ENCODE measurements around the gene BRD1.
"Not testable (repeated sequence)": the region's sequence is repeated elsewhere in the genome, so short reads cannot be mapped to it uniquely, and the experiment has no call there.

BRD1 gene

DNA sequence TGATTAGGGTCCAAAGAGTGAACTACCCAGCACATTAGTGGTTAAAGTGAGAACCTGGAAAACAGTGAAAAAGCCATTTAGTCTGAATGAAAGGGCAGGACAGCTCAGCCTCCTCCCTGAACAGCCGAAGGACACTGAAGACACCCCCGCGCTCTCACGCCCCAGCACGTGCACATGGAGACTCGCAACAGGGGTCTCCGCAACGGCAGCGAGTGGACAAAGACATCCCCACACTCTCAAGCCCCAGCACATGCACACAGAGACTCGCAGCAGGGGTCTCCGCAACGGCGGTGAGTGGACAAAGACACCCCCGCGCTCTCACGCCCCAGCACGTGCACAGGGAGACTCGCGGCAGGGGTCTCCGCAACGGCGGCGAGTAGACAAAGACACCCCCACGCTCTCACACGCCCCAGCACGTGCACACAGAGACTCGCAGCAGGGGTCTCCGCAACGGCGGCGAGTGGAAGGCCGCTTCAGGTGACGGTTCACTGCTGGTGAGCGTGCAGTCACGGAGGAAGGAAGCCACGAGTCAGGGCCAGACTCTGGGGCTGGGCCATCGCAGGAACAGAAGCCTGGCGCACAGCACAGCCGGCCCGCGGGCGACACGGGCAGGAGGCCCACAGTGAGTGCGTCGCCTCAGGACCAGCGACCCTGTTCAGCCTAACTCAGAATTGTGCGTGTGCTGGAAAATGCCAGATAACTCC is 43.6 kb downstream of the BRD1 start:
- H3K36me3 ChIP-seq (ENCODE audit: control insufficient read depth, low read length): peaks cover 58% of the 10 kb centered on the region
- no peaks in the 10 kb centered on the region for H3K9me3 ChIP-seq (ENCODE audit: control insufficient read depth, insufficient read depth, low read length)
- no peaks in the 10 kb centered on the region for H3K4me1 ChIP-seq (ENCODE audit: control insufficient read depth, low read length)
- no peak overlapping the region for H3K27ac ChIP-seq (ENCODE audit: low read depth, low read length)
- H3K9me2 ChIP-seq (replicated peaks; ENCODE audit: control insufficient read depth, low read length): no peaks in the 10 kb centered on the region
- H3K4me2 ChIP-seq (ENCODE audit: low read length): no peak overlapping the region
- peaks cover 9% of the 10 kb centered on the region; the same call in 1 of the 2 replicates for H4K20me1 ChIP-seq (ENCODE audit: control insufficient read depth, insufficient read depth, low read depth, low read length)
- TF ChIP-seq CTCF (IDR thresholded peaks at IDR 0.05; ENCODE audit: low read depth, low read length, poor library complexity, severe bottlenecking): no peak
- TF ChIP-seq EZH2phosphoT487 (IDR thresholded peaks at IDR 0.05; ENCODE audit: borderline replicate concordance, low read length): no peak
- no peaks in the 10 kb centered on the region for H3F3A ChIP-seq (ENCODE audit: control insufficient read depth, insufficient read depth)
- H3K27me3 ChIP-seq (ENCODE audit: control insufficient read depth, low read length): no peaks in the 10 kb centered on the region
- no peak overlapping the region for H3K4me3 ChIP-seq (ENCODE audit: low read length)
- H3K79me2 ChIP-seq (ENCODE audit: control insufficient read depth, low read length): peaks cover 85% of the 10 kb centered on the region

DNA sequence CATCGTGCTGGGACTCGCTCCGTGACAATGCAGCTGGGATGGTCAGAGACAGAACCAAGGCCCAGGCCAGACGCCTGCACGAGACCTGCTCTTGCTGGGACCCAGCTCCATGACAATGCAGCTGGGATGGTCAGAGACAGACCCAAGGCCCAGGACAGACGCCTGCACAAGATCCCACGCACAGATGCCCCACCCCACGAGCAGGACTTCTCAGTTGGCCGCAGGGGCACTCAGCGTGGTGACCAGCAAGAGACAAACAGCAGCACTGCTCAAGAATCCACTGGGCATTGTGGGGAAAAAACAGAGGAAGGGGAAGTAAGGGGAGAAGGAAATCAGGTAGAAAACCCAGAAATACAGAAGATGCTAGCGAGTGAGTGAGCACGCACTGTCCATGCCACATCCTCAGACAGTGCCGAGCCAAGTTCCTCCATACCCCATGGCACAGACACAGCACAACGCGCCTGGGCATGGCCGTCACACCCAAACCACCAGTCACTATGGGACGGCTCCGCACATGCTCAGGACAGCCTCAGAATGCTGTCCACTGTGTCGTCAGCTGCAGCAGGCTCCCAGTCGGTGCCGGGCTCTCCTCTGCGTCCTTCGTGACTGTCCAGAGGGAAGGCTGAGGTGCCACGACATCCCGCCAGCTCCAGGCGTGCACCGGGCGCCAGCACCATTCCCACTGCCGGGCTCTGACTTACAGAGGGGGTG is 44.5 kb downstream of the BRD1 start:
- Histone ChIP-seq H3K9me2 (replicated peaks; ENCODE audit: control insufficient read depth, low read length) (no peaks in the 10 kb centered on the region), H3K36me3 (ENCODE audit: control insufficient read depth, low read length) (peaks cover 52% of the 10 kb centered on the region), H3K9me3 (ENCODE audit: control insufficient read depth, insufficient read depth, low read length) (no peaks in the 10 kb centered on the region), H4K20me1 (ENCODE audit: control insufficient read depth, insufficient read depth, low read depth, low read length) (peaks cover 6% of the 10 kb centered on the region; the same call in 1 of the 2 replicates), H3K27ac (ENCODE audit: low read depth, low read length) (no peak overlapping the region), H3K4me3 (ENCODE audit: low read length) (no peak overlapping the region), H3K27me3 (ENCODE audit: control insufficient read depth, low read length) (no peaks in the 10 kb centered on the region), H3K79me2 (ENCODE audit: control insufficient read depth, low read length) (peaks cover 80% of the 10 kb centered on the region), H3K4me2 (ENCODE audit: low read length) (no peak overlapping the region), H3K4me1 (ENCODE audit: control insufficient read depth, low read length) (no peaks in the 10 kb centered on the region), H3F3A (ENCODE audit: control insufficient read depth, insufficient read depth) (no peaks in the 10 kb centered on the region)
- TF ChIP-seq CTCF (IDR thresholded peaks at IDR 0.05; ENCODE audit: low read depth, low read length, poor library complexity, severe bottlenecking): no peak
- TF ChIP-seq EZH2phosphoT487 (IDR thresholded peaks at IDR 0.05; ENCODE audit: borderline replicate concordance, low read length): no peak

GRCh38 chr22:49781886-49782285 is 45.8 kb downstream of the BRD1 start:
- H3K27me3 ChIP-seq (ENCODE audit: control insufficient read depth, low read length); H3K4me2 ChIP-seq (ENCODE audit: low read length); H3K27ac ChIP-seq (ENCODE audit: low read depth, low read length); H4K20me1 ChIP-seq (ENCODE audit: control insufficient read depth, insufficient read depth, low read depth, low read length); H3K9me3 ChIP-seq (ENCODE audit: control insufficient read depth, insufficient read depth, low read length); H3K9me2 ChIP-seq (replicated peaks; ENCODE audit: control insufficient read depth, low read length); H3K4me3 ChIP-seq (ENCODE audit: low read length); H3K4me1 ChIP-seq (ENCODE audit: control insufficient read depth, low read length); H3F3A ChIP-seq (ENCODE audit: control insufficient read depth, insufficient read depth): not testable (repeated sequence)
- peaks cover 76% of the 10 kb centered on the region for H3K79me2 ChIP-seq (ENCODE audit: control insufficient read depth, low read length)
- peaks cover 52% of the 10 kb centered on the region for H3K36me3 ChIP-seq (ENCODE audit: control insufficient read depth, low read length)

- Histone ChIP-seq H3K9me3 (ENCODE audit: control insufficient read depth, insufficient read depth, low read length) (no peaks in the 10 kb centered on the region), H3K4me3 (ENCODE audit: low read length) (no peak overlapping the region), H4K20me1 (ENCODE audit: control insufficient read depth, insufficient read depth, low read depth, low read length) (peaks cover 6% of the 10 kb centered on the region; the same call in 1 of the 2 replicates), H3K27ac (ENCODE audit: low read depth, low read length) (no peak overlapping the region), H3F3A (ENCODE audit: control insufficient read depth, insufficient read depth) (no peaks in the 10 kb centered on the region), H3K4me1 (ENCODE audit: control insufficient read depth, low read length) (no peaks in the 10 kb centered on the region), H3K4me2 (ENCODE audit: low read length) (no peak overlapping the region), H3K36me3 (ENCODE audit: control insufficient read depth, low read length) (peaks cover 52% of the 10 kb centered on the region), H3K79me2 (ENCODE audit: control insufficient read depth, low read length) (peaks cover 71% of the 10 kb centered on the region), H3K27me3 (ENCODE audit: control insufficient read depth, low read length) (no peaks in the 10 kb centered on the region), H3K9me2 (replicated peaks; ENCODE audit: control insufficient read depth, low read length) (no peaks in the 10 kb centered on the region)
- TF ChIP-seq EZH2phosphoT487 (IDR thresholded peaks at IDR 0.05; ENCODE audit: borderline replicate concordance, low read length) (no peak), CTCF (IDR thresholded peaks at IDR 0.05; ENCODE audit: low read depth, low read length, poor library complexity, severe bottlenecking) (no peak)
Observed at GRCh38 chr22:49781289-49781782, 46.3 kb downstream of the BRD1 start.

All from DOHH2 (cell line).